Right kidney (tissue), 9 donors: ENCODE data around the gene ANO8.
"Not testable (repeated sequence)": the region's sequence is repeated elsewhere in the genome, so short reads cannot be mapped to it uniquely, and the experiment has no call there.

ENCODE experiments used
- DNase-seq: peaks from one replicate; pipeline ENCODE4 v3.0.0-alpha.2; 2016
- long read RNA-seq, 8 donors: transcript quantifications; one replicate each; lab custom pipeline, GENCODE V29; 2026

Gene ANO8, protein sequence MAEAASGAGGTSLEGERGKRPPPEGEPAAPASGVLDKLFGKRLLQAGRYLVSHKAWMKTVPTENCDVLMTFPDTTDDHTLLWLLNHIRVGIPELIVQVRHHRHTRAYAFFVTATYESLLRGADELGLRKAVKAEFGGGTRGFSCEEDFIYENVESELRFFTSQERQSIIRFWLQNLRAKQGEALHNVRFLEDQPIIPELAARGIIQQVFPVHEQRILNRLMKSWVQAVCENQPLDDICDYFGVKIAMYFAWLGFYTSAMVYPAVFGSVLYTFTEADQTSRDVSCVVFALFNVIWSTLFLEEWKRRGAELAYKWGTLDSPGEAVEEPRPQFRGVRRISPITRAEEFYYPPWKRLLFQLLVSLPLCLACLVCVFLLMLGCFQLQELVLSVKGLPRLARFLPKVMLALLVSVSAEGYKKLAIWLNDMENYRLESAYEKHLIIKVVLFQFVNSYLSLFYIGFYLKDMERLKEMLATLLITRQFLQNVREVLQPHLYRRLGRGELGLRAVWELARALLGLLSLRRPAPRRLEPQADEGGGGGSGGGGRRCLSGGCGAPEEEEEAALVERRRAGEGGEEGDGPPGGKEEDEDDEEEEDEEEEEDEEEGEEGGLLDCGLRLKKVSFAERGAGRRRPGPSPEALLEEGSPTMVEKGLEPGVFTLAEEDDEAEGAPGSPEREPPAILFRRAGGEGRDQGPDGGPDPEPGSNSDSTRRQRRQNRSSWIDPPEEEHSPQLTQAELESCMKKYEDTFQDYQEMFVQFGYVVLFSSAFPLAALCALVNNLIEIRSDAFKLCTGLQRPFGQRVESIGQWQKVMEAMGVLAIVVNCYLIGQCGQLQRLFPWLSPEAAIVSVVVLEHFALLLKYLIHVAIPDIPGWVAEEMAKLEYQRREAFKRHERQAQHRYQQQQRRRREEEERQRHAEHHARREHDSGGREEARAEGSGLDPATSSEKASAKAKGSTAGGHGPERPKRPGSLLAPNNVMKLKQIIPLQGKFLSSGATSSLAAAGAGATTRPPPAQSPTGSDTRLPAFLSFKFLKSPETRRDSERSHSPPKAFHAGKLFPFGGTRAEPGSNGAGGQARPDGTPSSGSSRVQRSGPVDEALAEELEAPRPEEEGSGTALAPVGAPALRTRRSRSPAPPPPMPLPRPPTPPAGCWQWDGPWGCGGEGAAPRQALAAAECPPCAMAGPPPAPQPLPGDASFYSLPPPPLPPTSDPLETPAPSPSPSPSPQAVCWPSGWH
- long read RNA-seq, donor 1, partial matches to known transcripts = 0 of 1 reads
- long read RNA-seq, donor 1, other reads (novel, unspliced or antisense) = 0 of 1 reads
- long read RNA-seq, donor 2 = 0 reads
- long read RNA-seq, donor 3 = 0 reads
- long read RNA-seq, donor 4 = 0 reads
- long read RNA-seq, donor 5 = 0 reads
- long read RNA-seq, donor 6, partial matches to known transcripts = 0 of 2 reads
- long read RNA-seq, donor 6, other reads (novel, unspliced or antisense) = 0 of 2 reads
- long read RNA-seq, donor 7 = 0 reads
- long read RNA-seq, donor 8 = 0 reads

DNA sequence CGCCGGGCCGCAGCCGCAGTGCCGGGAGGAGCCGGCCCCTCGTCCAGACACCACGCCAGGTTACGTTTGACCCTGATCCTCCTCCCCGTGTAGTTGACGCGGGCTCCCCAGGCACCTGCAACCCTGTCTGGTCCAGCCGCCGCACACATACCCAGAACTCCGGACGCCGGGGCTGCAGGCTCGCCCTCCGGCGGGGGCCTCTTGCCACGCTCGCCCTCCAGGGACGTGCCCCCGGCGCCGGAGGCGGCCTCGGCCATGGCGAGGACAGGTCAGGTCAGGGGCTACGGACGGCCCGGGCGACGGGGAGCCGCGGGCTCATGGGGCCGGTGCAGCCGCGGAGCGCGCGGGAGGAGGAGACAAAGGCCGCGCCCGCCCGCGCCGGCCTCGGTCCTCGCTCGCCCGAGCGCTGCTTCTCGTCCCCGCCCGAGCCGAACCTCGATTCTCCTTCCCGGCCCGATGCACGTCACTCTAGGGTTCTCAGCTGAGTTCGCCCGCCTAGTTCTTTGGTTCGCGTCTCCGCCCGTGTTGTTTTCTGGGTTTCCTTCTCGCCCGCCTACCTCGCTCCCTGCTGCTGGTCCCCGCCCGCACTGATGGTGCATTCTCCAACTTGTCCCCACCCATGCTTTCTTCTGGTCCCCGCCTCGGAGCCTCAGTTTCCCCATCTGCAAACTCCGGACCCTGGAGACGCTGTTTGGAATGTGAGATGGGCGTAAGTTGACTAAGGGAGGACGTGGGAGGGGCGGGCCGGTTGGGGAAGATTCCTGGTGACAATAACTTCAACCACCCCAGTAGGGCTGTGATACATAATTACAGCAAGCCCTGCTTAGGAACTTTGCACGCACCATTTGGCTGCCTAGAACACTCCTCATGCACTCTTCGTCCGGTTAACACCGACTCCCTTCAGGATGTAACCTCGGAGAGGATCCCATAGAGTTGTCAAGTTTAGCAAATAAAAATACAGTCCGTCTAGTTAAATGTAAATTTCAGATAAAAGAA lies at the start of gene ANO8:
Gene ANO8 (minus strand): TSS at position 442 of the 996 bp plus-strand sequence. CDS start 185 bp downstream, at position 257.
- DNase-seq = peak; percentile 98

DNA sequence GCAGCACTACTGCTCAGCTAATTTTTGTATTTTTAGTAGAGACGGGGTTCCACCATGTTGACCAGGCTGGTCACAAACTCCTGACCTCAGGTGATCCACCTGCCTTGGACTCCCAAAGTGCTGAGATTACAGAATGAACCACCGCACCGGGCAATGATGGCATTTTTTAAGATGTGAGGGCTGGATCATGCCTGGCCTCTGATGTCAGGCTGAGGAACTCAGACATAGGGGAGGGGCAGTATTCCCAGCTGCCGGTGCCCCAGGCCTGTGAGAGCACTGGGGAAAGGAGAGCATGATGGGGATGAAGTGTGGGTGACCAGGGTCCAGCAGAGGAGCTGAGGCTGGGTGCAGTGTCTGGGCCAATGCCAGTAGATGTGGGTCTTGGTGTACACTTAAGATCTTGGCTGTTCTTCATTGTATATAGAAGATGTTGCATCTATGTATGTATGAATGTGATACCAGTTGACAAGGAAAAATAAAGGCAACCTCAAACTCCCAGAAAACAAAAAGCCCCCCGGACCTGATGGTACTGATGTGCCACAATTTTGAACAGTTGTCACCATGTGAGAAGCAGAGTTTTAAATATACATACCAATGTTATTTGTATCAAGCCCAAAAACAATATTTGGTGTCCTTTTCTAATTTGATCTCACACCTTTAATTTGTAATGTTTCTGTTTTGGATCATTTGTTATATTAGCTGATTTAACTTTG lies 45.9 kb upstream of the ANO8 start:
- no peak for DNase-seq

DNA sequence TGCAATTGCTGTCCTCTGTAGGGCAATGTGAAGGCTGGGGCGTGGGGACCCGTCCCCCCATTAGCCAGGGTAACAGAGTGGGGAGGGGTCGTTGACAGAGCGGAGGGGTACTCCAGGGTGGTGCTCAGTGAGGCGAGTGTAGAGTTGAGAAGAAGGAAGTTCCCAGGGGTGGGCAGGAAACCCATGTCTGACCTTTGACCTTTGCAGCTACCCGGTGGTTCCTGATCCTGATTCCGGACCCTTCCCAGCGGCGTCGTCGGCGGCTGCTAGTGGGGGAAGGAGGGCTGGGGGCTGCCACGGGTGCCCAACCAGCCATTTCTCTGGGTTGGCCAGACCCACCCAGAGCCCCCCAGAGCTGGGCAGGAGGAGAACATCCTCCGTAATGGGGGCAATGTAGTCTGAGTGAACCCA lies 44.6 kb upstream of the ANO8 start:
- peak; percentile 64 for DNase-seq

DNA sequence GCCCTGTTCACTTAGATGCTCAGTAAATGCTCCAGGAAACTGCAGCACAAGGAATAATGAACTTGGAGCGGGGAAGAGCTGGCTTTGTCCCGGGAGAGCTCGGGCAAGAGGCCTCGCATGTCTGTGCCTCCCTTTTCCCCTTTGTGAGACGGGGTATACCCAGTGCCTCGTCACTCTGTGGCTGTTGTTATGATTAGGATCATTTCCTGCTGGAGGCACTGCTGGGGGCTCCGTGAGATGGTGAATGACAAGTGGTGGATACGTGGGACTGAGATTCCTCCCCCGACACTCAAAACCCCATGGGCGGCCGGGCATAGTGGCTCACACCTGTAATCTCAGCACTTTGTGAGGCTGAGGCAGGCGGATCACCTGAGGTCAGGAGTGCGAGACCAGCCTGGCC lies 43.6 kb upstream of the ANO8 start:
- DNase-seq = no peak

DNA sequence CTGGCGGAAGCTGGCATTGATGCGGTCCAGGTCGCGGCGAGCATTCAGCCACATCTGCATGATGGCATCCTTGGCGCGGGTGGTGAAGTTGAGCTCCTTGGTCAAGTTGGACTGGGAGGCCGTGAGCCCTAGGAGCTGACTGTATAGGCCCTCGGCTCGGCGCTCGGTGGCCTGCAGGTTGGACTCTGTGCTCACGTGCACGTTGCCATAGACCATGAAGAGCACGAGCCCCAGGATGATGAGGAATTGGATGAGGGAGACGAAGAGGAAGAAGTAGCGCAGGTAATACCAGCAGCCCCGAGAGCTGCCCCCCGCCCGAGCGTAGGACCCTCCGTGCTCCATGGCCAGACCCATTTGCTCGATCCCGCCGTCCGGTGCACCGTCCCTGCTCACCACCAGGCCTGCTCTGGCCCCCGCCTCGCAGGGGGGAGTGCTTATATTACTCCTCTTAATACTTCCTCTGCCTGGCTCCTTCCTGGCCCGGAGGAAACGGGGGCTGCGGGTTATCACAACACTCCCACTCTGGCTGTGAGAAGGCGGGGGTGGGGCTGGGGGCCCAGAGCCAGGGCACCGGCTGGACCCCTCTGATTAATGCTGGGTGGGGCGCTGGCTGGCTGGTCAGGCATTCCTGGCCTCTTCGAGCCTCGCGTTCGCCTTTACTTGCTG lies 42.4 kb upstream of the ANO8 start, which contains the start of gene PLVAP:
Gene PLVAP (minus strand): TSS at position 408 of the 666 bp plus-strand sequence. CDS start 54 bp downstream, at position 354.
- DNase-seq = peak; percentile 56

DNA sequence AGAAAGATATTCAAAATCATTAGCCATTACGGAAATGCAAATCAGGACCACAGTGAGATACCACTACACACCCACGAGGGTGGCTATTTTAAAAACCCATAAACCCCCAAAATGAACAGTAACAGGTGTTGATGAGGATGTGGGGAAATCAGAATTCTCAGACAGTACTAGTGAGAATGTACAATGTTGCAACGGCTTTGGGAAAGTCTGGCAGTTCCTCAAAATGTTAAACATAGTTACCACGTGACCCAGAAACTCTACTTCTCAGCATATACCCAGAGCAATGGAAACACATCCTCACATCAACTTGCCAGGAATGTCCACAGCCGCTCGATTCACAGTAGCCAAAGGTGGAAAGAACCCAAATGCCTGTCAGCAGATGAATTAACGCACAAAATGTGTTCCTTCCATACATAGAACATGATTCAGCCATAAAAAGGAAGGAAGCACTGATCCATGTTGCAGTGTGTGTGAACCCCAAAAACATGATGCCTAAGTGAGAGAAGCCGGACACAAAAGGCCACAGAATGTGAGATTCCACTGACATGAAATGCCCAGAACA lies 35.5 kb upstream of the ANO8 start:
- no peak for DNase-seq

DNA sequence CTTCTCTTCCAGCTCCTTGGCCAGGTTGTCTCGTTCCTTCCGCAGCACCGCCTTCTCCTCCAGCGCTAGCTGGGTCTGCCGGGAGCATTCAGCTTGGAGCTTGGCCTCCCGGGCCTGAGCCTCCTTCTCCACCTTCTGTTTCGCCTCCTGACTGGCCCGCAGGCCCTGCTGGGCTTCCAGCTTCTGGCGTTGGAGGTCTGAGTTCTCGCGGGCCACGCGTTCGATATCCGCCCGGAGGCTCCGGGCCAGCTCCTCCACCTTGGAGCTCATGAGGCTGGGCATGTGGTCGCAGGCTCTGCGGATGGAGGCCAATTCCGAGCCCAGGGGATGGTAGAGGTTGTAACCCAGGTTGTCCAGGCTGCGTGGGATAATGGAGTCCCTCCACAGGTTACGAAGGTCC lies 30.7 kb upstream of the ANO8 start:
- DNase-seq = no peak

DNA sequence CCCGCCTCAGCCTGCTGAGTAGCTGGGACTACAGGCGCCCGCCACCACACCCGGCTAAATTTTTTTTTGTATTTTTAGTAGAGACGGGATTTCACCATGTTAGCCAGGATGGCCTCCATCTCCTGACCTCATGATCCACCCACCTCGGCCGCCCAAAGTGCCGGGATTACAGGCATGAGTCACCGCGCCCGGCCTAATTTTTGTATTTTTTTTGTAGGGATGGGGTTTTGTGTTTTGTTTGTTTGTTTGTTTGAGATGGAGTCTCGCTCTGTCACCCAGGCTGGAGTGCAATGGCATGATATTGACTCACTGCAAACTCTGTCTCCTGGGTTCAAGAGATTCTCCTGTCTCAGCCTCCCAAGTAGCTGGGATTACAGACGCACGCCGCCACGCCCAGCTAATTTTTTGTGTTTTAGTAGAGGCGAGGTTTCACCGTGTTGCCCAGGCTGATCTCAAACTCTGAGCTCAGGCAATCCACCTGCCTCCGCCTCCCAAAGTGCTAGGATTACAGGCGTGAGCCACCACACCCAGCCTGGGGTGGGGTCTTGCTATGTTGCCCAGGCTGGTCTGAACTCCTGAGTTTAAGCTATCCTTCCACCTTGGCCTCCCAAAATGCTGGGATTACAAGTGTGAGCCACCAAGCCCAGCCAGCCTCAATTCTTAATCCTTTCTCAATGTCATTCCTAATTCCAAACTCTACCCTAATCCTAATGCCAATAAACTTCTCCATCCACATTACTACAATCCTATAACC lies 29.4 kb upstream of the ANO8 start:
- DNase-seq = not testable (repeated sequence)

DNA sequence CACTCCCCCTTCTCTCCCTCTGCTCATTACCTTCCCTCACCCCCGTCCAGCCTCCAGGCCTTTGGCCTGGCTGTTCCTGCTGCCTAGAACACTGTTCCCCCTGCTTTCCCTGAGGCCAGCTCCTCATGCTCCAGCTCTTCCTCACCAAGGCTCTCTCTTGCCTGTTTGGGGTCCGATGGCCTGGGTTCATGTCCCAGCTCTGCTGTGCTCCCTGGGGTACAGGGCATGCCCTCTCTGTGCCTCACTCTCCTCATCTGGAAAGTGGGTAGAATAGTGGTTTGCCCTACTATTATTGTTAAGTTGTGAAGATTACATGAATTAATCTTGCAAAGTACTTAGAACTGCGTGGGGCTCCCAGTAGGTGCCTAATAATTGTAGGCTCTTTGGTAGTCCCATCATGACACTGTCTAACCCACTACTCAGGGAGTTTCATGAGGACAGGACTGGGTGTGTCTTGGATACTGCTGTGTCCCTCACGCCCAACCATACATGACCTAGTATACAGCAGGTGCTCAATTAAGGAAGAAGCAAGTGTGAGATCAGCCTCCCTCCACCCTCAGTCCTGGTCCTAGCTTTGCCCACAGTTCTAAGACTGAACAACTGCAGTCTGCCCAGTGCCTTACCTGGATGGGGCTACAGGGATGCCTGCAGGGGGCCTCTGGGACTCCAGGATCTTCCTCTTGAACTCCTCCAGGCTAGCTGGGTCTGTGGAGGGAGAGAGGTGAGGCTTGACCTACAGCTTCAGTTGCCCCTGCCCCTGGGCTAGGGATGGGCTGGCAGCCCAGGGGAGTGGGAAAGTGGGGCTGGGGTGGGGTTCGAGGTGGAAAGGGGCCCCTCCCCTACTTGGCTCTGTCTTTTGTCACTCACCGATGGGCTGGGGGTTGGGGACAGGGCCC lies 25.5 kb upstream of the ANO8 start:
- no peak for DNase-seq

DNA sequence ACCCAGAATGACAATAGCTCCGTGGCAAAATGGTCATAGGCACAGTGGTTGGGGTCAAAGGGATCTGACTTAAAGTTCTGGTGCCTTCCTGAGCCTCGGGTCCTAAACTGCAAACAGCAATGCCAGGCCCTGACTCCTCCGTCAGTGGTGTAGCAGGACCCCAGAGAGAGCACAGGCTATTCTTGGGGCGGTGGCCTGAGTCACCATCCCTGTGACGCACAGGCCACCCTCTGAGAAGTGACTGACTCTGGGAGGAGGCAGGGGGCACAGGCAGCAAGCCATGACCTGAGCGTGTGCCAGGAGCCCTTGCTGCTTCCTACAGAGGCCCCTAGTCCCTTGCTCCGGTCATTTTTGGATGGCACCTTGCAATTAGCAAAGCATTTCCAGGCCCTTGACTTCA lies 23.7 kb upstream of the ANO8 start:
- no peak for DNase-seq

DNA sequence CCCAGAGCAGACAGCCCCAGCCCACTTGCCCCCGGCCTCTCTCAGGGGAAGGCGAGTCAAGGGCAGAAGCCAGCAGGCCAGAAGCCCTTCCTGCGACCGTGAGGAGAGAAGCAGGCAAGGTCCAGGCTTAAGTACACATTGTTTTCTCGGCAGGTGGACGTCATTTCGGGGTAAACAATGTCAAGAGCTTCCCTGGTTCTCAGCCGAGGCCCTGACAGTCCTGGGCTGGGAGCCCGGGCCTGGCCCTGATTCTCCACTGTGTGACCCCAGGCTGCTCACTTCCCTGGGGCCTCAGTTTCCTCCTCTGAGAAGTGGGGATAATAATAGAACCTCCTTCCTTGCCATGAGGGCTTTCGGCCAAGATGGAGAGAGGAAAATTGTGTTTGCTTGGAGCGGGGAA lies 23.1 kb upstream of the ANO8 start:
- no peak for DNase-seq

DNA sequence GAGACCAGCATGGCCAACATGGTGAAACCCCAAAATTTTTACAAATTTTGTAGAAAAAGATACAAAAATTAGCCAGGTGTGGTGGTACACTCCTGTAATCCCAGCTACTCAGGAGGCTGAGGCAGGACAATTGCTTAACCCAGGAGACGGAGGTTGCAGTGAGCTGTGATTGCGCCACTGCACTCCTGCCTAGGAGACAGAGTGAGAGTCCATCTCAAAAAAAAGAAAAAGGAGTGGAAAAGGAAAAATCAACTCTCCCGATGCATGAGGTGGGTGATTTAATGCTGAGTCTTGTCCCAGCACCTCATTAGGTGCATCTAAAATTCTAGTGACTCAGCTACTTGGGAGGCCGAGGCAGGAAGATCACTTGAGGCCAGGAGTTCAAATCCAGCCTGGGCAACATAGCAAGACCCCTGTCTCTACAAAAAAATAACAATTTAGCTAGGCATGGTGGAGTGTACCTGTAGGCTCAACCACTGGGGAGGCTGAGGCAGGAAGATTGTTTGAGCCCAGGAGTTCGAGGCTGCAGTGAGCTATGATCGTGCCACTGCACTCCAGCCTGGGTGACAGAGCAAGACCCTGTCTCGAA lies 22.5 kb upstream of the ANO8 start:
- no peak for DNase-seq

DNA sequence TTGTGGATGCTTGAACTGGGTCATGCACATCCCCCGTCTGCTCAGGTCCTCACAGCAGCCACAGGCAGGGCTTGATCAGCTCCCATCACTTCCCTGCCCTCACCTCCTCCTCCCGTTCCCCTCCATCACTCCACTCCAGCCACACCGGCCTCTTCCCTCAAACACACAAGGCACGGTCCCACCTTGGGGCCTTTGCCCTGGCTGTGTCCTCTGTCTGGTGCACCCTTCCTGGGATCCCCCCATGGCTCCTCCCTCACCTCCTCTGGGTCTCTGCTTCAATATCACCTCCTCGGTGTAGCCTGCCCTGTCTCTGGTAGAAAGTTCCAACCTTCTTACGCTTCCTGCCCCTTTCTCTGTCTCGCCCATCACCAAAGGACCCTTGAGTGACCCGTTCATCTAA lies 18.7 kb upstream of the ANO8 start:
- no peak for DNase-seq

DNA sequence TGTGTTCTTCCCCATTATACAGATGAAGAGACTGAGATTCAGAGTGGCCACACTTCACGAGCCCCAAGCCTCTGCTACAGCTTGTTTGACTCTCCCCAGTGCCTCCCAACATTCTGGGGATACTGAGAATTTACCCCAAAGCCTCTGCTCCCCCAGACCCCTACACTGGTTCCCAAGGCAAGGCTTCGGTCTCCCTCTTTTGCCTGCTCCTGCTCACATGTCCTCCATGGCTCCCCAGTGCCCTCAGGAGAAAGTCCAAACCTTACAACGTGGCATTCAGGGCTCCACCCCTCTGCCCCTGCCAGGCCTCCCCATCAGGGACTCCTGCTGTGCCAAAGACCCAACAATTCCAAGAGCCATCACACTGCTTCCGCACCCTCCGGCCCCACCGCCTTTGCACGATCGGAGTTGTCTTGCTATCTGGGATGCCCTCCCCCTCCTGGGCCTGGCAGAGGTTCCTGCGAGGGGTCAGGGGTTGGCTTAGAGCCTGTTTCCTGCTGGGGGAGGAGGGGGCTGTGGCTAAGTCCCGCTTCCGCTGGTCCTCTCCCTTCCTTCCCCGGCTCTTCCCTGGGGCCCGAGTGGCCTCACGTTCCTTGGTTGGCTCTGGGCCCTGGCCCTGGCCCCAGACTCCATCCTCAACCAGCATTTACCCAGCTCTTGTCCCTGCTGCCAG lies 18.1 kb upstream of the ANO8 start:
- no peak for DNase-seq

DNA sequence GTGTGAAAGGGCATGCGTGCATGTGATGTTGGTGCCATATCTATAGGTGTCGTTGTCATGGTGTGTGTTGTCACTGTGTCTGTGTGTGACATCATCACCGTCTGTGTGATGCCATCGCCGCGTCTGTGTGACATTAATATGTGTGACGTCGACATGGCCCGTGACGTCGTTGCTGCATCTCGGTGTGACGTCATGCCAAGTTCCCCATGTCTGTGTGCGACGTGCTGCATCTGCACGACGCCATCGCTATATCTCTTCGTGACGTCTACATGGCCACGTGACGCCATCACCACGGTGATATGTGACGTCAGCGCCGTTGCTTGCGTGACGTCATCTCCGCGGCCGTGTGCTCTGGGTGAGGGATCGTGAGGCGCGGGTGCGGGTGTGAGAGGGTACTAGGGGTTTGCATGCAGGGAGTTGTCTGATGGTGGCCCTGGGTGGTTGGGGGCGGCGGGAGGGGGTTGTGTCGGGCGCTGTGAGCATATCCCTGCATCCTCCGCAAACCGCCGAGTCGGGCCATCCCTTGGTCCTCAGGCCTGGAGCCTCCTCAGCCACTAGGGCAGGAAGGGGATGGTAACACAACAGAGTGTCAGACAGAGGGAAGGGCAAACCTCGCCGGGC lies 17.3 kb upstream of the ANO8 start:
- DNase-seq = no peak

DNA sequence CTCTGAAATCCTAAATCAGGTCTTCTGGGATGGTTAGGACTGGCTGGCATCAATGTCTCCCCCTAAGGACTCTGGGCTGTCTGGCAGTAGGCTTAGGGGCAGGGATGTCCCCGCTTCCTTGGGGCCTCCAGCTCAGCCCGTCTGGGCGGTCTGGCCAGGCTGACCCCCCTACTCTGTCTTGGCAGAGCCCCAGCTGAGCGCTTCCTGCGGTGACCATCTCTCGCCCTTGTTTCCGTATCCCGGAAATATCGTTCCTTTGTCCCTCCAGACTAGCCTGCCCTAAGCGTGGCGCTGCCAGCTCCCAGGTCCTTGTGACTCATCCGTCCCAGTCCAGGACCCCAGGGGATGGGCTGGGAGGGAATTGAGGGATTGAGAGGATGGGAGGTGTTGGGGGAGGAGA lies 14.0 kb upstream of the ANO8 start:
- no peak for DNase-seq
